HEK293 (cell line): ENCODE results near the gene DNASE1L3.

ENCODE experiments used
- CTCF ChIA-PET: fragments of 350-600 bp; formaldehyde crosslinking; extraction: SDS; loops from one replicate; lab custom pipeline; 2021; ENCODE audit warnings: antibody characterized with exemption; lab: Yijun Ruan, JAX
- POLR2A ChIA-PET: fragments of 300-600 bp; formaldehyde crosslinking; extraction: SDS; loops from one replicate; lab custom pipeline; 2020; ENCODE audit warnings: antibody characterized with exemption, inconsistent platforms; lab: Yijun Ruan, JAX
- H3K27ac ChIP-seq: fragments of 200-500 bp; sonication (Bioruptor generic); 2 replicates; pipeline ENCODE4 v1.5.1; 2014; ENCODE audit warnings: low read depth, low read length, control low read depth, inconsistent platforms; ENCODE audit errors: extremely low read depth
- H3K36me3 ChIP-seq, 2 experiments: fragments of 200-500 bp in 1 of 2; sonication (Bioruptor generic) in 1 of 2; 1 replicate in 1 of 2; 2 replicates in 1 of 2; pipeline ENCODE4 v1.5.1; 2014 to 2017; ENCODE audit warnings: inconsistent platforms in 2 of 2, low read length in 2 of 2; ENCODE audit not compliant: control insufficient read depth in 2 of 2, insufficient read depth in 1 of 2
- H3K4me1 ChIP-seq: fragments of 200-500 bp; sonication (Bioruptor generic); 2 replicates; pipeline ENCODE4 v1.5.1; 2014; ENCODE audit warnings: mild to moderate bottlenecking, low read length, inconsistent platforms; ENCODE audit not compliant: control insufficient read depth, insufficient read depth
- H3K4me3 ChIP-seq: 2 replicates; pipeline ENCODE4 v1.5.1; 2011; ENCODE audit warnings: low read depth, mild to moderate bottlenecking, control low read depth, low read length, moderate library complexity
- H3K9me3 ChIP-seq: fragments of 200-500 bp; sonication (Bioruptor generic); 2 replicates; pipeline ENCODE4 v1.5.1; 2014; ENCODE audit warnings: low read depth, low read length, inconsistent platforms; ENCODE audit not compliant: control insufficient read depth, insufficient read depth
- EGR2 ChIP-seq: fragments of 450-650 bp; formaldehyde crosslinking; IDR thresholded peaks from 2 replicates; pipeline ENCODE4 v1.5.1; 2016; ENCODE audit warnings: low read depth, missing biosample characterization, missing genetic modification characterization
- IKZF3 ChIP-seq: fragments of 450-650 bp; IDR thresholded peaks from 2 replicates; pipeline ENCODE4 v1.5.0; 2018; ENCODE audit warnings: missing biosample characterization, mild to moderate bottlenecking, missing genetic modification characterization, moderate library complexity
- KLF16 ChIP-seq: fragments of 450-650 bp; formaldehyde crosslinking; IDR thresholded peaks from 2 replicates; pipeline ENCODE4 v1.5.1; 2017; ENCODE audit warnings: missing biosample characterization, missing genetic modification characterization
- OVOL3 ChIP-seq: fragments of 450-650 bp; formaldehyde crosslinking; IDR thresholded peaks from 2 replicates; pipeline ENCODE4 v1.5.1; 2016; ENCODE audit warnings: missing biosample characterization, missing genetic modification characterization
- PRDM10 ChIP-seq: fragments of 450-650 bp; formaldehyde crosslinking; IDR thresholded peaks from 2 replicates; pipeline ENCODE4 v1.5.1; 2016; ENCODE audit warnings: missing biosample characterization, missing genetic modification characterization
- SETDB1 ChIP-seq: IDR thresholded peaks from one replicate; pipeline ENCODE4 v1.6.1; 2017; ENCODE audit warnings: mild to moderate bottlenecking, low read length, moderate library complexity, mixed read lengths; ENCODE audit not compliant: insufficient read length
- ZBTB1 ChIP-seq: fragments of 450-650 bp; formaldehyde crosslinking; IDR thresholded peaks from 2 replicates; pipeline ENCODE4 v1.5.1; 2016; ENCODE audit warnings: missing biosample characterization, missing genetic modification characterization
- ZBTB20 ChIP-seq: fragments of 450-650 bp; formaldehyde crosslinking; IDR thresholded peaks from 2 replicates; pipeline ENCODE4 v1.5.1; 2016; ENCODE audit warnings: missing biosample characterization, missing genetic modification characterization
- ZFP41 ChIP-seq: fragments of 450-650 bp; formaldehyde crosslinking; IDR thresholded peaks from 2 replicates; pipeline ENCODE4 v1.5.1; 2016; ENCODE audit warnings: missing biosample characterization, missing genetic modification characterization, borderline replicate concordance
- ZNF121 ChIP-seq: fragments of 450-650 bp; formaldehyde crosslinking; IDR thresholded peaks from 2 replicates; pipeline ENCODE4 v1.5.1; 2016; ENCODE audit warnings: missing biosample characterization, missing genetic modification characterization
- ZNF146 ChIP-seq: fragments of 450-650 bp; formaldehyde crosslinking; IDR thresholded peaks from 2 replicates; pipeline ENCODE4 v1.5.1; 2016; ENCODE audit warnings: missing biosample characterization, missing genetic modification characterization
- ZNF157 ChIP-seq: fragments of 450-650 bp; formaldehyde crosslinking; IDR thresholded peaks from 2 replicates; pipeline ENCODE4 v1.5.1; 2016; ENCODE audit warnings: missing biosample characterization, missing genetic modification characterization
- ZNF175 ChIP-seq: fragments of 450-650 bp; formaldehyde crosslinking; IDR thresholded peaks from 2 replicates; pipeline ENCODE4 v1.5.1; 2016; ENCODE audit warnings: missing biosample characterization, missing genetic modification characterization
- ZNF211 ChIP-seq: fragments of 450-650 bp; formaldehyde crosslinking; IDR thresholded peaks from 2 replicates; pipeline ENCODE4 v1.5.1; 2016; ENCODE audit warnings: low read depth, missing biosample characterization, missing genetic modification characterization
- ZNF214 ChIP-seq: fragments of 450-650 bp; formaldehyde crosslinking; IDR thresholded peaks from 2 replicates; pipeline ENCODE4 v1.5.1; 2017; ENCODE audit warnings: missing biosample characterization, mild to moderate bottlenecking, missing genetic modification characterization, borderline replicate concordance
- ZNF366 ChIP-seq: fragments of 450-650 bp; formaldehyde crosslinking; conservative IDR thresholded peaks from 2 replicates; pipeline ENCODE4 v1.5.1; 2016; ENCODE audit warnings: missing biosample characterization, missing genetic modification characterization
- ZNF37A ChIP-seq: fragments of 450-650 bp; IDR thresholded peaks from 2 replicates; pipeline ENCODE4 v1.5.1; 2018; ENCODE audit warnings: missing biosample characterization, missing genetic modification characterization
- ZNF391 ChIP-seq: fragments of 450-650 bp; formaldehyde crosslinking; IDR thresholded peaks from 2 replicates; pipeline ENCODE4 v1.5.1; 2016; ENCODE audit warnings: low read depth, missing biosample characterization, missing genetic modification characterization, borderline replicate concordance
- ZNF416 ChIP-seq: fragments of 450-650 bp; formaldehyde crosslinking; IDR thresholded peaks from 2 replicates; pipeline ENCODE4 v1.5.1; 2016; ENCODE audit warnings: missing biosample characterization, missing genetic modification characterization
- ZNF514 ChIP-seq: fragments of 450-650 bp; formaldehyde crosslinking; IDR thresholded peaks from 2 replicates; pipeline ENCODE4 v1.5.1; 2016; ENCODE audit warnings: missing biosample characterization, missing genetic modification characterization
- ZNF639 ChIP-seq: fragments of 450-650 bp; formaldehyde crosslinking; IDR thresholded peaks from 2 replicates; pipeline ENCODE4 v1.5.1; 2016; ENCODE audit warnings: missing biosample characterization, missing genetic modification characterization
- ZSCAN23 ChIP-seq: fragments of 450-650 bp; formaldehyde crosslinking; IDR thresholded peaks from 2 replicates; pipeline ENCODE4 v1.5.1; 2016; ENCODE audit warnings: missing biosample characterization, missing genetic modification characterization
- ZXDB ChIP-seq: fragments of 450-650 bp; formaldehyde crosslinking; IDR thresholded peaks from 2 replicates; pipeline ENCODE4 v1.5.1; 2016; ENCODE audit warnings: missing biosample characterization, missing genetic modification characterization
- TF ChIP-seq, protein P1 (sequence below): fragments of 450-650 bp; formaldehyde crosslinking; IDR thresholded peaks from 2 replicates; pipeline ENCODE4 v1.5.1; 2016; ENCODE audit warnings: missing biosample characterization, missing genetic modification characterization, borderline replicate concordance
- TF ChIP-seq, protein P2 (sequence below): fragments of 450-650 bp; formaldehyde crosslinking; IDR thresholded peaks from 2 replicates; pipeline ENCODE4 v1.5.1; 2017; ENCODE audit warnings: missing biosample characterization, missing genetic modification characterization

DNASE1L3 gene

GRCh38 chr3:58177747-58178527 lies 32.8 kb downstream of the DNASE1L3 start (continued):
- TF ChIP-seq KLF16 (tag by site-specific recombination) = no peak
- TF ChIP-seq ZBTB20 = no peak
- peak; percentile 71; the same call in 1 of the 2 replicates for TF ChIP-seq ZXDB (tag by site-specific recombination)
- TF ChIP-seq ZNF639 (tag by site-specific recombination) = no peak
- no peak for TF ChIP-seq ZNF157 (tag by site-specific recombination)
- no peak for TF ChIP-seq ZNF146 (tag by site-specific recombination)
- TF ChIP-seq ZNF121 = no peak
- no peak for TF ChIP-seq ZSCAN23
- no peak for TF ChIP-seq ZNF514
- no peak for TF ChIP-seq ZNF211
- no peak for TF ChIP-seq ZNF37A
- 0 out of 2 replicates have a peak, but pooled peaks have one; percentile 35 for TF ChIP-seq PRDM10 (tag by site-specific recombination)
- TF ChIP-seq IKZF3 (tag by site-specific recombination) = no peak
- TF ChIP-seq SETDB1 = no peak
- no peak for TF ChIP-seq ZNF214 (tag by site-specific recombination)
- no peak for TF ChIP-seq ZNF366 (tag by site-specific recombination)
- TF ChIP-seq OVOL3 (tag by site-specific recombination) = no peak

GRCh38 chr3:58176827-58177489 lies 33.8 kb downstream of the DNASE1L3 start:
- POLR2A ChIA-PET = no interaction called here
- Histone ChIP-seq H3K36me3 (peaks cover 0 to under 1% of the 10 kb centered on the region in 2 experiments; a peak in 1 of 3 replicates), H3K4me3 (no peak overlapping the region), H3K9me3 (no peaks in the 10 kb centered on the region), H3K27ac (no peak overlapping the region), H3K4me1 (no peaks in the 10 kb centered on the region)
- CTCF ChIA-PET = interaction anchor here (0.6 to 4.8 kb wide), 26 partner anchors 10 to 975 kb away, joined by 3 to 34 read pairs (median 4); partner anchors contain the start of genes FLNB, HTD2 and RPP14
- TF ChIP-seq ZBTB1 (tag by site-specific recombination) (no peak), OVOL3 (tag by site-specific recombination) (no peak), ZNF416 (tag by site-specific recombination) (no peak), ZNF175 (tag by site-specific recombination) (no peak), ZFP41 (tag by site-specific recombination) (no peak), EGR2 (tag by site-specific recombination) (peak; percentile 73), ZNF391 (tag by site-specific recombination) (no peak), ZSCAN23 (no peak)
- TF ChIP-seq, protein P1, sequence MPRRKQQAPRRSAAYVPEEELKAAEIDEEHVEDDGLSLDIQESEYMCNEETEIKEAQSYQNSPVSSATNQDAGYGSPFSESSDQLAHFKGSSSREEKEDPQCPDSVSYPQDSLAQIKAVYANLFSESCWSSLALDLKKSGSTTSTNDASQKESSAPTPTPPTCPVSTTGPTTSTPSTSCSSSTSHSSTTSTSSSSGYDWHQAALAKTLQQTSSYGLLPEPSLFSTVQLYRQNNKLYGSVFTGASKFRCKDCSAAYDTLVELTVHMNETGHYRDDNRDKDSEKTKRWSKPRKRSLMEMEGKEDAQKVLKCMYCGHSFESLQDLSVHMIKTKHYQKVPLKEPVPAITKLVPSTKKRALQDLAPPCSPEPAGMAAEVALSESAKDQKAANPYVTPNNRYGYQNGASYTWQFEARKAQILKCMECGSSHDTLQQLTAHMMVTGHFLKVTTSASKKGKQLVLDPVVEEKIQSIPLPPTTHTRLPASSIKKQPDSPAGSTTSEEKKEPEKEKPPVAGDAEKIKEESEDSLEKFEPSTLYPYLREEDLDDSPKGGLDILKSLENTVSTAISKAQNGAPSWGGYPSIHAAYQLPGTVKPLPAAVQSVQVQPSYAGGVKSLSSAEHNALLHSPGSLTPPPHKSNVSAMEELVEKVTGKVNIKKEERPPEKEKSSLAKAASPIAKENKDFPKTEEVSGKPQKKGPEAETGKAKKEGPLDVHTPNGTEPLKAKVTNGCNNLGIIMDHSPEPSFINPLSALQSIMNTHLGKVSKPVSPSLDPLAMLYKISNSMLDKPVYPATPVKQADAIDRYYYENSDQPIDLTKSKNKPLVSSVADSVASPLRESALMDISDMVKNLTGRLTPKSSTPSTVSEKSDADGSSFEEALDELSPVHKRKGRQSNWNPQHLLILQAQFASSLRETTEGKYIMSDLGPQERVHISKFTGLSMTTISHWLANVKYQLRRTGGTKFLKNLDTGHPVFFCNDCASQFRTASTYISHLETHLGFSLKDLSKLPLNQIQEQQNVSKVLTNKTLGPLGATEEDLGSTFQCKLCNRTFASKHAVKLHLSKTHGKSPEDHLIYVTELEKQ (tag by site-specific recombination) = no peak
- TF ChIP-seq, protein P2, sequence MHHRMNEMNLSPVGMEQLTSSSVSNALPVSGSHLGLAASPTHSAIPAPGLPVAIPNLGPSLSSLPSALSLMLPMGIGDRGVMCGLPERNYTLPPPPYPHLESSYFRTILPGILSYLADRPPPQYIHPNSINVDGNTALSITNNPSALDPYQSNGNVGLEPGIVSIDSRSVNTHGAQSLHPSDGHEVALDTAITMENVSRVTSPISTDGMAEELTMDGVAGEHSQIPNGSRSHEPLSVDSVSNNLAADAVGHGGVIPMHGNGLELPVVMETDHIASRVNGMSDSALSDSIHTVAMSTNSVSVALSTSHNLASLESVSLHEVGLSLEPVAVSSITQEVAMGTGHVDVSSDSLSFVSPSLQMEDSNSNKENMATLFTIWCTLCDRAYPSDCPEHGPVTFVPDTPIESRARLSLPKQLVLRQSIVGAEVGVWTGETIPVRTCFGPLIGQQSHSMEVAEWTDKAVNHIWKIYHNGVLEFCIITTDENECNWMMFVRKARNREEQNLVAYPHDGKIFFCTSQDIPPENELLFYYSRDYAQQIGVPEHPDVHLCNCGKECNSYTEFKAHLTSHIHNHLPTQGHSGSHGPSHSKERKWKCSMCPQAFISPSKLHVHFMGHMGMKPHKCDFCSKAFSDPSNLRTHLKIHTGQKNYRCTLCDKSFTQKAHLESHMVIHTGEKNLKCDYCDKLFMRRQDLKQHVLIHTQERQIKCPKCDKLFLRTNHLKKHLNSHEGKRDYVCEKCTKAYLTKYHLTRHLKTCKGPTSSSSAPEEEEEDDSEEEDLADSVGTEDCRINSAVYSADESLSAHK (tag by site-specific recombination) = no peak
